HG02870 (cell line): Measurements from ENCODE around the gene KCNAB1.
A peak's percentile ranks its signal among the peaks of the same experiment; 100 is the strongest.

Experiments
- ATAC-seq: cut with Tn5 transposase; IDR thresholded peaks from one replicate; pipeline ENCODE4 v1.9.1; 2021; ENCODE audit warnings: mild to moderate bottlenecking, moderate library complexity; ENCODE audit not compliant: unreplicated experiment

Gene KCNAB1

GRCh38 chr3:156530980-156531379, 410.6 kb downstream of the KCNAB1 start:
- ATAC-seq = no peak

- ATAC-seq = no peak
Observed at GRCh38 chr3:156532730-156533129, 412.4 kb downstream of the KCNAB1 start.

- ATAC-seq = no peak
Observed at GRCh38 chr3:156533205-156533604, 412.8 kb downstream of the KCNAB1 start.

- ATAC-seq = no peak
Observed at GRCh38 chr3:156535162-156535627, 414.8 kb downstream of the KCNAB1 start.

GRCh38 chr3:156535798-156536197, 415.4 kb downstream of the KCNAB1 start:
- no peak for ATAC-seq

GRCh38 chr3:156536524-156537316, 416.3 kb downstream of the KCNAB1 start:
- ATAC-seq = no peak

GRCh38 chr3:156539051-156539450, 418.7 kb downstream of the KCNAB1 start:
- no peak for ATAC-seq

- no peak for ATAC-seq
Observed at GRCh38 chr3:156539802-156540201, 419.4 kb downstream of the KCNAB1 start.

GRCh38 chr3:156542101-156543042, 422.0 kb downstream of the KCNAB1 start:
- no peak for ATAC-seq

- no peak for ATAC-seq
Observed at GRCh38 chr3:156543043-156543555, 422.7 kb downstream of the KCNAB1 start.

- ATAC-seq = no peak
Observed at GRCh38 chr3:156547637-156548036, 427.3 kb downstream of the KCNAB1 start.

- no peak for ATAC-seq
Observed at GRCh38 chr3:156548041-156548687, 427.8 kb downstream of the KCNAB1 start.

- no peak for ATAC-seq
Observed at GRCh38 chr3:156548902-156549301, 428.5 kb downstream of the KCNAB1 start.

- ATAC-seq = no peak
Observed at GRCh38 chr3:156551261-156551660, 430.9 kb downstream of the KCNAB1 start.

- no peak for ATAC-seq
Observed at GRCh38 chr3:156551746-156552145, 431.4 kb downstream of the KCNAB1 start.

GRCh38 chr3:156552973-156553372, 432.6 kb downstream of the KCNAB1 start:
- no peak for ATAC-seq

- no peak for ATAC-seq
Observed at GRCh38 chr3:156553705-156554356, 433.5 kb downstream of the KCNAB1 start.

GRCh38 chr3:156554515-156554841, 434.1 kb downstream of the KCNAB1 start:
- ATAC-seq = peak; percentile 18

- peak; percentile 98 for ATAC-seq
Observed at GRCh38 chr3:156554842-156555687, 434.7 kb downstream of the KCNAB1 start, which contains the start of gene SSR3. TSS of gene SSR3 (minus strand) at chr3:156555117. CDS start at chr3:156555089, 28 bp downstream.

GRCh38 chr3:156558389-156558788, 438.0 kb downstream of the KCNAB1 start:
- no peak for ATAC-seq
